Vagina (tissue), 2 donors: ENCODE results near the gene IL19.

Source experiments
- CTCF ChIP-seq, 3 experiments: fragments of 450-650 bp in 2 of 3; fragments of 200-600 bp in 1 of 3; sonication (generic) in 1 of 3; IDR thresholded peaks; one replicate each; pipeline ENCODE4 v1.5.1; 2017 to 2019; ENCODE audit warnings: antibody characterized with exemption in 3 of 3, mild to moderate bottlenecking in 2 of 3, moderate library complexity in 2 of 3
- POLR2A ChIP-seq, 2 donors: fragments of 450-650 bp; IDR thresholded peaks; one replicate each; pipeline ENCODE4 v1.6.1; 2017; ENCODE audit warnings: antibody characterized with exemption in 2 of 2, mild to moderate bottlenecking in 2 of 2, moderate library complexity in 2 of 2

GRCh38 chr1:206868264-206868663 lies 97.7 kb downstream of the IL19 start:
- no peak for TF ChIP-seq CTCF (IDR thresholded peaks at IDR 0.05)
- TF ChIP-seq POLR2A (IDR thresholded peaks at IDR 0.05) = no peak
